ENCODE data around the gene NAP1L4.
"Not testable (repeated sequence)": the region's sequence is repeated elsewhere in the genome, so short reads cannot be mapped to it uniquely, and the experiment has no call there.

The NAP1L4 gene

GRCh38 chr11:2940921-2941821 lies 51.0 kb downstream of the NAP1L4 start:
- no peak for DNase-seq (ENCODE audit: low spot score)
- TF ChIP-seq CTCF (IDR thresholded peaks at IDR 0.05; ENCODE audit: extremely low read depth, missing control alignments): no peak

GRCh38 chr11:2940147-2940920 lies 51.8 kb downstream of the NAP1L4 start:
- TF ChIP-seq CTCF (IDR thresholded peaks at IDR 0.05; ENCODE audit: extremely low read depth, missing control alignments): no peak

GRCh38 chr11:2938458-2939418 lies 53.4 kb downstream of the NAP1L4 start:
- DNase-seq (ENCODE audit: low spot score): not testable (repeated sequence)

More at GRCh38 chr11:2940147-2940920, 51.8 kb downstream of the NAP1L4 start:
- DNase-seq (ENCODE audit: low spot score): no peak

- not testable (repeated sequence) for DNase-seq (ENCODE audit: low spot score)
These were observed 54.3 kb downstream of the NAP1L4 start for GRCh38 chr11:2937641-2938457.

- DNase-seq (ENCODE audit: low spot score): no peak
- TF ChIP-seq CTCF (IDR thresholded peaks at IDR 0.05; ENCODE audit: extremely low read depth, missing control alignments): no peak
These were observed 57.4 kb downstream of the NAP1L4 start for GRCh38 chr11:2934611-2935239.

- no peak for TF ChIP-seq CTCF (IDR thresholded peaks at IDR 0.05; ENCODE audit: extremely low read depth, missing control alignments)
- no peak for DNase-seq (ENCODE audit: low spot score)
These were observed 58.0 kb downstream of the NAP1L4 start for GRCh38 chr11:2934021-2934550.

- no peak for DNase-seq (ENCODE audit: low spot score)
- TF ChIP-seq CTCF (IDR thresholded peaks at IDR 0.05; ENCODE audit: extremely low read depth, missing control alignments): no peak
These were observed 58.6 kb downstream of the NAP1L4 start for GRCh38 chr11:2933375-2934020.
